DOHH2 (cell line): ENCODE results near the gene MOGAT2.

ENCODE experiments used
- H3F3A ChIP-seq: fragments of 200-600 bp; sonication (generic), shearing (Covaris generic); 2 replicates; pipeline ENCODE4 v1.6.0; 2016; ENCODE audit warnings: antibody characterized with exemption, mild to moderate bottlenecking; ENCODE audit not compliant: control insufficient read depth, insufficient read depth
- H3K27ac ChIP-seq: fragments of 200-600 bp; sonication (generic); 2 replicates; pipeline ENCODE4 v1.5.1; 2014; ENCODE audit warnings: low read depth, mild to moderate bottlenecking, low read length, moderate library complexity
- H3K27me3 ChIP-seq: fragments of 200-600 bp; sonication (generic); 2 replicates; pipeline ENCODE4 v1.6.1; 2014; ENCODE audit warnings: mild to moderate bottlenecking, low read length, mixed read lengths; ENCODE audit not compliant: control insufficient read depth
- H3K36me3 ChIP-seq: fragments of 200-600 bp; sonication (generic); 2 replicates; pipeline ENCODE4 v1.6.1; 2014; ENCODE audit warnings: mild to moderate bottlenecking, low read length, moderate library complexity, mixed read lengths; ENCODE audit not compliant: control insufficient read depth
- H3K4me1 ChIP-seq: fragments of 200-600 bp; sonication (generic); 2 replicates; pipeline ENCODE4 v1.6.1; 2014; ENCODE audit warnings: mild to moderate bottlenecking, low read length, mixed read lengths; ENCODE audit not compliant: control insufficient read depth
- H3K4me2 ChIP-seq: fragments of 200-600 bp; sonication (generic); 2 replicates; pipeline ENCODE4 v1.6.0; 2014; ENCODE audit warnings: mild to moderate bottlenecking, low read length, moderate library complexity
- H3K4me3 ChIP-seq: fragments of 200-600 bp; sonication (generic); 2 replicates; pipeline ENCODE4 v1.5.1; 2014; ENCODE audit warnings: mild to moderate bottlenecking, low read length, mixed read lengths
- H3K79me2 ChIP-seq: fragments of 200-600 bp; sonication (generic); 2 replicates; pipeline ENCODE4 v1.6.1; 2014; ENCODE audit warnings: mild to moderate bottlenecking, low read length, mixed read lengths; ENCODE audit not compliant: control insufficient read depth
- H3K9me2 ChIP-seq: fragments of 200-600 bp; sonication (generic); replicated peaks from 2 replicates; pipeline ENCODE4 v1.6.1; 2014; ENCODE audit warnings: mild to moderate bottlenecking, low read length, mixed read lengths; ENCODE audit not compliant: control insufficient read depth
- H3K9me3 ChIP-seq: fragments of 200-600 bp; sonication (generic); 2 replicates; pipeline ENCODE4 v1.6.1; 2014; ENCODE audit warnings: antibody characterized with exemption, low read length, mixed read lengths; ENCODE audit not compliant: control insufficient read depth, insufficient read depth
- H4K20me1 ChIP-seq: fragments of 200-600 bp; sonication (generic); 2 replicates; pipeline ENCODE4 v1.6.0; 2014; ENCODE audit warnings: low read depth, mild to moderate bottlenecking, antibody characterized with exemption, low read length, moderate library complexity; ENCODE audit not compliant: control insufficient read depth, insufficient read depth
- CTCF ChIP-seq: fragments of 200-600 bp; sonication (generic); IDR thresholded peaks from one replicate; pipeline ENCODE4 v1.5.1; 2014; ENCODE audit warnings: antibody characterized with exemption, mild to moderate bottlenecking, low read depth, low read length; ENCODE audit not compliant: poor library complexity, severe bottlenecking
- EZH2phosphoT487 ChIP-seq: fragments of 200-600 bp; sonication (generic); IDR thresholded peaks from 2 replicates; pipeline ENCODE4 v1.6.1; 2017; ENCODE audit warnings: borderline replicate concordance, mild to moderate bottlenecking, antibody characterized with exemption, low read length, moderate library complexity, mixed read lengths

MOGAT2 gene

GRCh38 chr11:75779960-75780359 is 62.3 kb downstream of the MOGAT2 start:
- H3K9me2 ChIP-seq, result no peaks in the 10 kb centered on the region

GRCh38 chr11:75780888-75781287 is 63.2 kb downstream of the MOGAT2 start:
- H3K36me3 ChIP-seq, result no peaks in the 10 kb centered on the region

More at GRCh38 chr11:75779960-75780359, 62.3 kb downstream of the MOGAT2 start:
- no peaks in the 10 kb centered on the region for H3K4me1 ChIP-seq
- H3K79me2 ChIP-seq, result no peaks in the 10 kb centered on the region
- no peaks in the 10 kb centered on the region for H3F3A ChIP-seq
- no peak overlapping the region for H3K27ac ChIP-seq
- no peak overlapping the region for H3K4me2 ChIP-seq
- H3K27me3 ChIP-seq, result no peaks in the 10 kb centered on the region
- no peak overlapping the region for H3K4me3 ChIP-seq
- TF ChIP-seq EZH2phosphoT487 (no peak), CTCF (no peak)
- no peaks in the 10 kb centered on the region for H3K9me3 ChIP-seq
- H4K20me1 ChIP-seq, result no peaks in the 10 kb centered on the region
- no peaks in the 10 kb centered on the region for H3K36me3 ChIP-seq

GRCh38 chr11:75781296-75781695 is 63.7 kb downstream of the MOGAT2 start:
- Histone ChIP-seq H3F3A (no peaks in the 10 kb centered on the region), H4K20me1 (no peaks in the 10 kb centered on the region), H3K27ac (no peak overlapping the region), H3K4me3 (no peak overlapping the region), H3K79me2 (no peaks in the 10 kb centered on the region), H3K9me2 (no peaks in the 10 kb centered on the region), H3K27me3 (no peaks in the 10 kb centered on the region), H3K4me1 (no peaks in the 10 kb centered on the region), H3K36me3 (no peaks in the 10 kb centered on the region), H3K9me3 (no peaks in the 10 kb centered on the region), H3K4me2 (no peak overlapping the region)
- TF ChIP-seq CTCF (no peak), EZH2phosphoT487 (no peak)

More at GRCh38 chr11:75780888-75781287, 63.2 kb downstream of the MOGAT2 start:
- Histone ChIP-seq H3K9me2 (no peaks in the 10 kb centered on the region), H3K79me2 (no peaks in the 10 kb centered on the region), H3K27ac (no peak overlapping the region), H3K9me3 (no peaks in the 10 kb centered on the region), H3K4me2 (no peak overlapping the region), H3K4me1 (no peaks in the 10 kb centered on the region), H3F3A (no peaks in the 10 kb centered on the region), H3K4me3 (no peak overlapping the region), H4K20me1 (no peaks in the 10 kb centered on the region), H3K27me3 (no peaks in the 10 kb centered on the region)
- TF ChIP-seq CTCF, result no peak
- TF ChIP-seq EZH2phosphoT487, result no peak

- Histone ChIP-seq H3K79me2 (no peaks in the 10 kb centered on the region), H3F3A (no peaks in the 10 kb centered on the region), H4K20me1 (no peaks in the 10 kb centered on the region), H3K4me3 (no peak overlapping the region), H3K27me3 (no peaks in the 10 kb centered on the region), H3K9me2 (no peaks in the 10 kb centered on the region), H3K36me3 (no peaks in the 10 kb centered on the region), H3K4me2 (no peak overlapping the region), H3K27ac (no peak overlapping the region), H3K9me3 (no peaks in the 10 kb centered on the region), H3K4me1 (no peaks in the 10 kb centered on the region)
- no peak for TF ChIP-seq CTCF
- TF ChIP-seq EZH2phosphoT487, result no peak
These were observed 64.2 kb downstream of the MOGAT2 start for GRCh38 chr11:75781831-75782230.
